HEK293 (cell line): Measurements from ENCODE around the gene SLC48A1.

Source experiments
- ZIC2 ChIP-seq: fragments of 450-650 bp; formaldehyde crosslinking; IDR thresholded peaks from 2 replicates; pipeline ENCODE4 v1.5.1; 2016; ENCODE audit warnings: missing biosample characterization, missing genetic modification characterization
- ZNF114 ChIP-seq: fragments of 450-650 bp; formaldehyde crosslinking; IDR thresholded peaks from 2 replicates; pipeline ENCODE4 v1.5.0; 2017; ENCODE audit warnings: missing biosample characterization, missing genetic modification characterization
- ZNF449 ChIP-seq: fragments of 450-650 bp; formaldehyde crosslinking; IDR thresholded peaks from 2 replicates; pipeline ENCODE4 v1.5.1; 2017; ENCODE audit warnings: missing biosample characterization, mild to moderate bottlenecking, missing genetic modification characterization, moderate library complexity
- ZNF530 ChIP-seq: fragments of 450-650 bp; formaldehyde crosslinking; IDR thresholded peaks from 2 replicates; pipeline ENCODE4 v1.5.1; 2016; ENCODE audit warnings: low read depth, missing biosample characterization, missing genetic modification characterization

GRCh38 chr12:47783024-47783755 lies 10.2 kb downstream of the SLC48A1 start:
- TF ChIP-seq ZNF114 (tag by site-specific recombination) = no peak
- no peak for TF ChIP-seq ZNF530 (tag by site-specific recombination)
- TF ChIP-seq ZIC2 (tag by site-specific recombination) = no peak
- no peak for TF ChIP-seq ZNF449
